Right ventricle myocardium inferior (tissue), 1 donor: Measurements from ENCODE around the gene ZBTB7A. TPM values are rescaled to one million over a fixed set of nuclear protein-coding genes. Genes with fewer than 3 reads are reported as not detected.

ENCODE experiments used
- ATAC-seq: fragments of 200-7000 bp; cut with Tn5 transposase; one replicate; pipeline ENCODE4 v1.9.1; 2020; ENCODE audit warnings: mild to moderate bottlenecking, moderate library complexity
- DNase-seq: peaks from one replicate; pipeline ENCODE4 v3.0.0; 2021; ENCODE audit errors: missing footprints
- intact Hi-C: fragments of 100-400 bp; cut with DNase I; formaldehyde crosslinking; loops from one replicate; pipeline ENCODE4 v1.11.0; 2022
- total RNA-seq: library from RNA; stranded (reverse); fragmentation: NEBNext Ultra II Directional; extraction: Animal tissue kit (Norgen Biotek cat#: 25700); gene quantifications from one replicate; pipeline ENCODE4 v1.2.1, GENCODE V29; 2021
- donor health status: DM: no; HTN: yes; CAD: no; lungs with severe emphysema.

Gene ZBTB7A
- total RNA-seq, 1 donor from 2014 or later: 30.8 TPM

DNA sequence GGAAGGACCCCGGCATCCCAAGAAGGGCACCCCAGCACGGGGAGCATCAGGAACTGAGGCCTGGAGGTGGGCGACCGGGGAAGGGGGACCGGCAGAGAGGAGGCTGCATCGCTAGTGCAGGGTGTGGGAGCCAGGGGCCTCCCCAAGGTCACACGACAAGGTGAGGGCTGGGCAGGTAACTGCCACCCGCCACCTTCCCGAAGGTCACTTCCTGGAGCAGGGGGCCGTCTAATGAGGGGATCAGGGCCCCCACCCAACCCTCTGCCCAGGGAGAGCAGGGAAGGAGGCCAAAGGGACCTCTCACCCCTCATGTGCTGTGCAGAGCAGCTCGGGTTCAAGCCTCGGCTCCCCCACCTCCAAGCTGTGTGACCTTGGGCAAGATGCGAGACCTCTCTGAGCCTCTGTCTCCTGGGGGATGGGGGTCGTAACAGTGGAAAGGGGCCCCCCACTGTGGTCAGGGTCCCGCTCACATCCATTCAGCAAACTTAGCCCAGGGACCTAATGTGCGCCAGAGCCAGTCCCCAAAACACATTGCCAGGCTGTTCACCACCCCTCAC is 6.0 kb downstream of the ZBTB7A start:
- peak; percentile 44 for DNase-seq
- intact Hi-C loops: loop anchor here (5.0 kb wide), 1 partner anchor 48 kb away; no protein-coding TSS in a partner anchor
- no peak for ATAC-seq

DNA sequence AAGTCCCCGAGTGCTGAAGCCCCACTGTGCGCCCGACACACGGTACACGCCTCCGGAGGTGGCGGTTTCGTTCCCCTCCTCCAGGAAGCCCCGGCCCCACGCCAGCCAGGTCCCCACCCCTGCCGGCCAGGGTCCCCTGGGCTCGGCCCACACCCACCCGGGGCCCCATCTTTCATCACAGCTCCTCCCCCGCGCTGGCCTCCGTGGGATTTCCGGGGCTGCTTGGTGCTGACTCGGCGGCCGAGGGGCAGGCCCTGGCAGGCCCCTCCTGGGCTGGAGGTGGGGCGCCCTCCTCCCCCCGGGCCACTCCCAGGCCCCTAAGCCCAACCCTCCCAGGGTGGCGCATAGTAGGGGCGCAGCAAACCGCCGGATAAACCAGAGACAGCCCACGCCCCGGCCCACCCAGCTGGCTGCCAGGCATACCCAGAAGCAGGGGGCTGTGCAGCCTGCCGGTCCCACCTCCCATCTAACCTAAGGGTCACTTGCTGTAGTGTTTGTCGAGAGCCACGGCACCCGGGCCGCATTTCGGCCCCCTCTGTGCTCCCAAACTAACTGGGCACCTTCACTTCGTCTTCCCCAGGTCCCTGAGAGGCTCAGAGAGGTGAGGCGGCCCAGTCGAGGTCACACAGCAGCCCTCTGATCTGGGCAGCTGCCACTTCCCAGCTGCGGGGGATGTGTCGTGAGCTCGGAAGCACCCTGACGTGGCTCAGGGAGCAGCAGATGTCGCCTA is 6.6 kb downstream of the ZBTB7A start:
- peak; percentile 37 for ATAC-seq
- peak; percentile 84 for DNase-seq
- intact Hi-C loops: loop anchor here (5.0 kb wide), 1 partner anchor 48 kb away; no protein-coding TSS in a partner anchor

DNA sequence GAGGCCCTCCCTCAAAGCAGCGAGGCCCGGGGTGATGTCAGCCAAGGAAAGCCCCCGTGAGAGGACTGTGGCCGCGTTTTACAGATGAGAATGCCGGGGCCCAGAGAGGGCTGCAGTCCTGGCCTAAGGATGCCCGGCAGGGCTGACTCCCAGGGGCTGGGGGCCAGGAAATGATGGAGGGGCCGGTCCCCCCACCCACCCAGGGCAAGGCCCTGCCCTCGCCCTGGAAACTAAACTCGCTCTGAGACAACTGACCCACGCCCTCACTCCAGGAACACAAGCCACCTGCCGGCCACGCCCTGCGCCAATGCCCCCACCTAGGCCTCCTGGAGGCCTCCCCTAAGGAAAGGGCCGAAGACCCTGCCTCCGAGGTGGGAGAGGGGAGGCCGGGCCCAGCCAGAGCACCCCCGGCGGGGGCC is 7.2 kb downstream of the ZBTB7A start:
- ATAC-seq: no peak
- intact Hi-C loops: no loop called here
- DNase-seq: no peak

DNA sequence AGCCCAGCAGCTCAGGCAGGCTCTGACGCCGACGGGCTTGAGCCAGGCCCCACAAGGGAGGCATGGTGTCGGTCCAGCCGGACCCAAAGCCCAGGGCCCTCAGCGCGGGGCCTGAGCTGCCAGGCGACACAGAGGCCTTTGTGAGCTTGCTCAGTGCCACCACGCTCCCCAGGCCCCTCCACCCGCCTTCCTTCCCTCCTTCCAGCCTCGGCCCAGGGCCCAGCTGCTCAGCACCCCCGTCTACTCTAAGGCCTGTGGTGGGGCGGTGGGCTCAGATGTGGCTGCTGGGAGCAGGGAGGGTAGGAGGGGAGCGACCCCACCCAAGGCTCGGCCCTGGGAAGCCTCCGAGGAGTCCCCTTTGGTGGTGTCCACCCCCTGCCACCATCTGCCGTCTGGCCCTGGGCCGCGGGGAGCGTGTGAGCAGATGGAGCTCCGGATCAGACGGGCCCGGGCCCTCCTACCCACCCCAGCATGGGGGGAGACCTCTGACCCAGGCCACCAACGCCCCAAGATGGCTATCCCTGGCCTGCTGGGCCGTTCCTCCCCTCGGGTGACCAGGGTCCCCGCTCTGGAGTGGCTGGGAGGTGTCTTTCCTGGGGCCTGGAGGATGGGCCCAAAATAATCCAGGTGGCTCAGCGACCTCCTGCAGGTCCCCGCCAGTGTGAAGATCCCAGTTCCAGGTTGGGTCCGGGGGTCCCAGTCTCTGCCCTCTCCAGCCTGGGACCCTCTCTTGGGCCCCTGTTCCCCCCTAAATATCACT is 7.8 kb downstream of the ZBTB7A start:
- intact Hi-C loops: no loop called here
- ATAC-seq (peak; percentile 9), DNase-seq (no peak)

DNA sequence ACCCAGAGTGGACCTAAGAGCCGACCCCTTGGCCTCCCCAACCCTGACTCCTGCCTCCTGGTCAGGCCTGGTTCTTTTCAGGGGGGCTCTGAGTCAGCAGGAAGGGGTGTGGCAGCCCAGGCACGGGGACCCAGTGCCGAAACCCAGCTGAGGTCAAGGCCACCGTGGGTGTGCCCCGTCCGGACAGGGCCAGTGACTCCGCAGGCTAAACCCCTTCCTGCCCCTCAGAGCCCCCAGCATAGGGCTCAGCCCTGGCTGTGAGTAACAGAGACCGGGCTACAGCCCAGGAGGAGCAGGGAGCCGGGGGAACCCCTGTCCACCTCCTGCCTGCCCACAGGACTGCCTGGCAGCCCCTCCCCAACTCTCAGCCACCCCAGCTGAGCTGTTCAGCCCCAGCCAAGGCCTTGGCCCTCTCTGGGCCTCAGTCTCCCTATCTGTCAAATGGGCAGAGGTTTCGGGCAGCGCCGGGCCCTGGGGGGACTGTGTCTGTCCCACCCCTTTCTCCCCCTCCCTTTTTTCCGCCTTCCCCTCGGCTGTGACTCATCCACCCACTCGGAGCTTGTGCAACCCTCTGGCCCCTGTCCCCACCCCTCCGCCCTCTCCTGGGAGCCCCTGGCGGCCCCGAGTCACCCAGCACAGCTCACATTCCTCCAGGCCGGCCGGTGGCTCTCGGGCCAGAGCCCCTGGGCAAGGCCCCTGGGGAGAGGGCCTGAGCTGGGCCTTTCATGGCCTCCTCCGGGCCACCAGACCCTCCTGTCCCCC is 8.6 kb downstream of the ZBTB7A start:
- ATAC-seq: peak; percentile 76
- intact Hi-C loops: no loop called here
- peak; percentile 91 for DNase-seq

DNA sequence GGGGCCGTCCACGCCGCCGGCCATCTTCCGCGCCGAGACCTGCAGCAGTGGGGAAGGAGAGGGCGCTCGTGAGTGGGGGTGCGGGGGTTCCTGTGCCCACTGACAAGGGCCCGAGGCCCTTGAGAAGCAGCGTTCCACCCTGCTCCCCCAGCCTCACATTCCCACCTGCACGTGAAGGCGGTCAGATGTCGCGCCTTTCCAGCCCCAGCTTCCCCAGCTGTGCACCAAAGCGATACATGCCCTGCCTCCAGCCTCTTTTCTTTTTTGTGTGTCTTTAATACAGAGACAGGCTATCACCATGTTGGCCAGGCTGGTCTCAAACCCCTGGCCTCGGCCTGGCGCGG is 11.5 kb downstream of the ZBTB7A start:
- DNase-seq (no peak), ATAC-seq (no peak)
- intact Hi-C loops: no loop called here

DNA sequence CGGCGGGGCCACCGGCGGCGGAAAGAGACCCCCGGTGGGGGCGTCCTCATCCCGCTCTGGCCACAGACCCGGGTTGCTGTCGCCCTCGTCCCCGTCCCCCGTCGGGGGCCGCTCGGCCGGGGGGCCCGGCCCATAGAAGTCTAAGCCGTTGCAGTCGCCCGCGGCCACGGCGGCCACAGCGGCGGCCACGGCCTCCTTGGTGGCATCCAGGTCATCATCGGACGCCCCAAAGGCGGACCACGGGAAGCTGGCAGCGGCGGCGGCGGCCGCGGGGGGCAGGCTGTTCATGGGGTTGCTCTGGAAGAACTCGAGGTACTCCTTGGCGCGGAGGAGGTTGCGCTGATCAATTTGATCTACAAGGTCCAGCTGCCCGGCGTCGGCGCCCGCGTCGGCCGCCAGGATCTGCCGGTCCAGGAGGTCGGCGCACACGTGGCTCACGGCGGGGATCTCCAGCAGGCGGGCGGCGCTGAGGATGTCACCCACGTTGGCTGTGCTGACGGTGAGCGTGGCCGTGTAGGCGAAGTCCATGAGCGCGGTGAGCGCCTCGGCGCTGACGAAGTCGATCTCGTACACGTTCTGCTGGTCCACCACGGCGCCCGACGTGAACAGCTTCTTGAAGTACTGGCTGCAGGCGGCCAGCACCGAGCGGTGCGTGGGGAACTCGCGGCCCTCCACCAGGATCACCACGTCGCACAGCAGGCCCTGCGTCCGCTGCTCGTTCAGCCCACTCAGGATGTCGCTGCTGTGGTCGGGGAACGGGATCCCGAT is 12.1 kb downstream of the ZBTB7A start:
- ATAC-seq: no peak
- intact Hi-C loops: no loop called here
- DNase-seq: peak; percentile 61

DNA sequence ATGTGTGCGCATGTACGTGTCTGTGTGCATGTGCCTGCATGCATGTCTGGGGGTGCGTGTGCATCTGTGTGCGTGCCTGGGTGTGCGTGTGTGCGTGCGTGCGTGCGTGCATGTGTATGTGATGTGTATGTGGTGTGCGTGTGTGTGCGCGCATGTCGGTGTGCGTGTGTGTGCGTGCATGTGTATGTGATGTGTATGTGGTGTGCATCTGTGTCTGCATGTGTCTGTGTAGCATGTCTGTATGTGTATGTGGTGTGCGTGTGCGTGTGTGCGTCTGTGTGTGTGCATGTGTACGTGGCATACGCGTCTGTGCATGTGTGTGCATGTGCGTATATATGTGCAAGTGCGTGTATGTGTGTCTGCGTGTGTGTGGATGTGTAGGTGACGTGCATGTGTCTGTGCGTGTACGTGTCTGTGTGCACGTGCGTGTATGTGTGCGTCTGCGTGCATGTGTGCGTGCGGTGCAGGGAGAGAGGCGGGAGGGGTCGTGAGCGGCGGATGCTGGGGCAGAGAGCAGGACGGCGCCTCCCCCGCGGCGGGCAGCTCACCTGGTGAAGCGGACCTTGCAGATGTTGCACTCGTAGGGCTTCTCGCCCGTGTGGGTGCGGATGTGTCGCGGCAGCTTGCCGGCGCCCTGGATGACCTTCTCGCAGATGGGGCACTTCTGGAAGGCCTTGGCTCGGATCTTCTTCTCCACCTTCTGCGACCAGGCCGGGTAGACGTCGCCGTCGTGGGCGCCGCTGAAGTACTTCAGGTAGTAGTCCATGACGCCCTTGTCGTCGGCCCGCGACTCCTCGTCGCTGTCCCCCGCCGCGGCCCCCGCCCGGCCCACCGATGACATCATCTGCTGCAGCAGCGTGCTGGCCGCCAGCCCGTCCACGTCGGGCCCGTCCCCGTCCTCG is 13.0 kb downstream of the ZBTB7A start:
- intact Hi-C loops: no loop called here
- DNase-seq: peak; percentile 51
- no peak for ATAC-seq

DNA sequence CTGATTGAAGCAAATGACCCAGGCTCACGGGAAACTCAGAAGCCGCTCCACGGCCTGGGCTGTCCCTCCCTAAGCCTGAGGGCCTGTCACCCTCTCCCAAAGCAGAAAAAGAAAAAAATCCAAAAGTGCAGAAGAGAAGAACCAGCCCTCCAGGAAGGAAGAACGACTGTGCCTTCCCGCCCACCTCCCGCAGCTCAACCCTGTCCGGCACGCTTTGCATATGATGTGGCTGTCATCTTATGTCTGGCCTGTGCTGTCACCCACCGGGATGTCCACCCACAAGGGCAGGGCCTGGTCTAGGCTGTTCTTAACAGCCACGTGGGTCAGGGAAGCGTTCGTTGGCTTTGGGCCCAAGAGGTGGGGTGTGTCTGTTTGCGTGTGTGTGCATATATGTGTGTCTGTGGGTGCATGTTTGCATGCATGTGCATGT is 13.7 kb downstream of the ZBTB7A start:
- no peak for ATAC-seq
- DNase-seq: no peak
- intact Hi-C loops: no loop called here

DNA sequence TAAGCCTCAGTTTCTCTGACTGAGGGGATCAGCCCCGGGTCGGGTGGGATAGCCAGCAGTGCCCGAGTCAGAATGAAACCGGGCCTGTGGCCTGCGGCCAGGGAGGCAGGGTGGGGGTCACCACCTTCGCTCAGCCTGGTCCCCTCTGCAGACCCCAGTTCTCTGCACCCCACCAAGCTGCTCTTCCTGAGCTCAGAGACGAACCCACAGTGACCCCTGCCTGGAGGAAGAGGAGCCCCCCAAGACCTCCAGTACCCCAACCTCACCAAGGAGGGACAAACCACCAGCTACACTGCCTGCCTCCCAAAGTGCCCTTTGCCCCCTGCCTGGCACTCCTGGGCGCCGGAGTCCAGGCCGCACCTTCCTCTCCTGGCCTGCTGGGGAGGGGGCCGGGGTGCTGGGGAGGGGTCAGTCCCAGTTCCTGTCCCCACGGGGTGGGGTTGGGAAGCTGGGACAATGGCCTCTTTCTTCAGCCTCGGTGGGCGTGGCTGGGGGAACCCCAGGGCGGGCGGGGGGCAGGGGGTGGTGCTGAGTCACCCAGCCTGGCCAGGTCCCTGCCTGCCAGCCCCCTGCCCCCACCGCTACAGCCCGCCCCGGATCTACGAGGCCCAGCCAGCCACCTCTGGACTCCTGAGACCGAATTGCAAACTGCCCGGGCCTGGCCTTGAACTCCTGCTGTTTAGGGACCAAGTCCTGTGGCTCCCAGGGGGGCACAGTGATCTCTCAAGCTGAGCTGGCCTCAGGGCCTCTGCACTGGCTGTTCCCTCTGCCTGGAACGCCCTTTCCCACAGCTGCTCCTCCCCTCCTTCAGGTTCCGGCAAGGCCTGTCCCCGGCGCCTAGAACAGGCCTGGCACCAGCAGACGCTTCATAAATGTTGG is 14.3 kb downstream of the ZBTB7A start:
- ATAC-seq (peak; percentile 43), DNase-seq (peak; percentile 75)
- intact Hi-C loops: no loop called here

DNA sequence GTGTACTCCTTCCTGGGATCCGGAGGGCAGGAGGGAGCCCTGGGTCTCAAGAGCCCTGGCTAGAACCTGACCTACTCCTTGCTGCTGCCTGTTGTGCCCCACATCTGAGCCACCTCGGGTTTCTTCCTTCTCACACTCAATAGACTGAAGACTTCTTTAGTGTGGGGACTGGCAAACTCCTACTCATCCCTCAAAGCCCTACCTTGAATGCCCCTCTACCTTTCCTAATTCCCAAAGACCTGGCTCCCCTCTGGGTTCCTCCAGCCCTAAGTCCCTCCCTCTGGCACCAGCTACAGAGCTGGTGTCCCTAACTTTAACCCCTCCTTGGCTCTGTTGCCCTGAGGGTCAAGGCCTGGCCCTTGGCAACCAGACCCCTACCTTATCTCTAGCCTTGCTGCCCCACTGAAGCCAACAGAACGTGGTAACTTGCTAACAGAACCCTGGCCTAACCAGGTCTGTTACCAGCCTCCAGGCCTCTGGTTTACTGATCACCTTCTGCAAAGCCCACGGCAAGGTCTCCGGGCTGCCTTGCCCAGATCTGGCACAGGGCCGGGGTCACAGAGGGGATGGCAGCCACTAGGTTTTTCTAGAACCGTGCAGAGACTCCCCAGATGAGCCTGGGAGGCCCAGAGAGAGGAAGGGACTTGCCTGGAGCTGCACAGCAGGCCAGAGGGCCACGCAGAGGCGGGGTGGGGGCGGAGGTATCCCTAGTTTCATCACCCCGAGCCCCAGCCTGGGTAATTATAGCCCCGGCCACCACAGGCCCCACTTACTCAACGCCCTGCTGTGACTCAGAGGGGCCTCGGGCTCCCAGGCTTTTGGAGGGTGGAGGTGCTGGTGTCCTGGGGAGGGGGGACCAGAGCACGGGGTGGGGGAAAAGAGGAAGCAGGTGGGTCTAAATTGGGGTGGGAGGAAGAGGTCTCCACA is 15.3 kb downstream of the ZBTB7A start:
- intact Hi-C loops: no loop called here
- peak; percentile 48 for DNase-seq
- no peak for ATAC-seq

DNA sequence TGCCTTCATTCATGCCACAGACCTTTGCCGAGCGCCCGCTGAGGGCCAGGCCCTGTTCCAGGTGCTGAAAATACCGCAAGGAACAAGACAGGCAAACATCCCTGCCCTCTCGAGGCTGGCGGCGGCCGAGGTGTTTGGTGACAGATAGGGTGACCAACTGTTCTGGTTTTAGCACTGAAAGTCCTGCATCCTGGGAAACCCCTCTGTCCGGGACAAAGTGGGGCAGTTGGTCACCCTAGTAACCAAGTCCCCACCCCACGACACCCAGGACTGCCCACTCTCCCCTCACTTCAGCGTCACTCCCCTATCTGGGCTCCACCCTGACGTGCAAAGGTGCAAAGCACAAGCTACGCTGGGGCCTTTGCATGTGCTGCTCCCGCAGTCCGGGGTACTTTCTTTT is 17.3 kb downstream of the ZBTB7A start:
- intact Hi-C loops: no loop called here
- DNase-seq (peak; percentile 85), ATAC-seq (peak; percentile 60)

DNA sequence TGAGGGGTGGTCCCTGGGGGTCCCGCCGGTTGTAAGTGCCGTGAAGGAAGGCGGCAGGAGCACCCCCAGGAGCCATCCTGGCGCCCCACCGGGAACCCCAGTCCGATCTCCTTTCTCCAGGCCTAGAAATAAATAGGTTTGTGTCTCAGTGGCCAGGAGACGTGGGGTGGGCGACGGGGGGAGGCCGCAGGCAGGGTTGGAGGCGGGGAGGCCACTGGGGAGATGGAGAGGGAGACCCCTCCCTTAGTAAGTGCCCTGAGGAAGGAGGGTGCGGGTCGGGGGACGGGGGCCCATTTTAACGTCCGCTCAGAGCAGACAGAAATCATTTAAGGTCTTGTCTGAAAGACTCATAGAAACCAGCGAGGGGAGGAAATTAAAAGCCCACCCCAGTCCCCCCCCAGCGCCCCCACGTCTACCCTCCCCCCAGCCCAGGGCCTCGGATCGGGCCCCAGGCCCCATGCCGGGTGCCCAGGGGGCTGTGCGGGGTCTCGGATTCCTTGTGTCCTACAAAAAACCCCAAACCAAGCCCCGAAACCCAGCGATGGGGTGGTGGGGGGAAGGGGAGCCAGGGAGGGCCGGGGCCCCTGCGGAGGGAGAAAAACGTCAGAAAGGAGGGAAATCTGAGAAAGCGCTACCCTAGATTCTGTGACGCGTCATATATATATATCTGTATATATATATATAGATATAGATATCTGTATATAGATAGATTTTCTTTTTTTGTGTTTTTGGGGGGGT is 19.6 kb downstream of the ZBTB7A start:
- intact Hi-C loops: no loop called here
- no peak for DNase-seq
- no peak for ATAC-seq

DNA sequence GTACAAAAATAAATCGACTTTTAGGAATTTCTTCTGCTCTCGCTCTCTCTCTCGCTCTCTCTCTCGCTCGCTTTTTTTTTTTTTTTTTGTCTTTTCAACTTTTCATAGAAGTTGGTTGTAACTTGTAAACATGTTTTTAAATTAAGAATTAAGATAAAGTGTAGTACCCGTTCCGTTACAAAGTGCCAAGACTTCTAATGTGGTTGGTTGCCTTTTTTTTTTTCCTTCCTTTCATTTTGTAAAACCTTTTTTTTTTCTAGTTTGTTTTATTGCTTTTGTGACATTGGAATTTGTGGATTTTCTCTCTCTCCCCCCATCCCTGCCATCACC is 20.4 kb downstream of the ZBTB7A start:
- no peak for DNase-seq
- ATAC-seq: no peak
- intact Hi-C loops: no loop called here
